Neural crest cell (in vitro differentiated cells): ENCODE data around the gene FKBP9. TPM values are rescaled to one million over a fixed set of nuclear protein-coding genes. Genes with fewer than 3 reads are reported as not detected.

Experiments
- DNase-seq: peaks from one replicate; pipeline ENCODE4 v3.0.0; 2021; ENCODE audit warnings: low read depth, mixed read lengths, low spot score
- H3K27ac Mint-ChIP-seq: one replicate; pipeline ENCODE4 v1.8.0; 2021; ENCODE audit warnings: mild to moderate bottlenecking, mixed read lengths; ENCODE audit not compliant: unreplicated experiment
- H3K27me3 Mint-ChIP-seq: 2 replicates; pipeline ENCODE4 v1.8.0; 2021; ENCODE audit warnings: low read depth, mild to moderate bottlenecking, mixed read lengths
- H3K36me3 Mint-ChIP-seq: 2 replicates; pipeline ENCODE4 v1.8.0; 2021; ENCODE audit warnings: low read depth, mild to moderate bottlenecking, mixed read lengths
- H3K4me1 Mint-ChIP-seq: 2 replicates; pipeline ENCODE4 v1.8.0; 2021; ENCODE audit warnings: mixed read lengths
- H3K4me3 Mint-ChIP-seq: one replicate; pipeline ENCODE4 v1.8.0; 2021; ENCODE audit warnings: mild to moderate bottlenecking, mixed read lengths
- H3K9me3 Mint-ChIP-seq: 2 replicates; pipeline ENCODE4 v1.8.0; 2021; ENCODE audit warnings: mixed read lengths
- total RNA-seq: library from RNA; stranded (reverse); gene quantifications from 2 replicates; pipeline ENCODE4 v1.2.1, GENCODE V29; 2021
- TF ChIP-seq, protein P1 (sequence below): fragments of 200-600 bp; sonication (generic); conservative IDR thresholded peaks from 2 replicates; pipeline ENCODE4 v1.5.0; 2021; ENCODE audit warnings: antibody characterized with exemption, mild to moderate bottlenecking

FKBP9 gene
- total RNA-seq, 1 donor from 2014 or later, result 85.6 TPM

DNA sequence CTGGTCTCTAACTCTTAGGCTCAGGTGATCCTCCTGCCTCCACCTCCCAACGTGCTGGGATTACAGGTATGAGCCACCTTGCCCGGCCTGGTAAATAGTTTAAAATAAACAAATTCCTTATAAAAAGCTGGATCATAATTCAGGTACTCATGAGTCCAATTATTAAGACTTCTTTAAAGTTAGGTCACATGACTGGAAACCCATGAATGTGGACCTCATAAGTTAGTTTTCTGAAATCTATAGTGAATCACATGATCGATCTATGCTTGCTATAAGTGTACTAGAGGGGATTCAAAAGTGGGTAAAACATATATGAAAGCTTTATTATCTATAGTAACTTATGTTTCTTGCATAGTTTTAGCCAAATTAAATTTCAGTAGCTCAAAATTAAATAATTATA lies 91.0 kb downstream of the FKBP9 start:
- H3K4me3 Mint-ChIP-seq, result no peak overlapping the region
- no peaks in the 10 kb centered on the region for H3K27me3 Mint-ChIP-seq
- DNase-seq, result no peak
- no peaks in the 10 kb centered on the region for H3K9me3 Mint-ChIP-seq
- H3K27ac Mint-ChIP-seq, result no peak overlapping the region
- TF ChIP-seq, protein P1, sequence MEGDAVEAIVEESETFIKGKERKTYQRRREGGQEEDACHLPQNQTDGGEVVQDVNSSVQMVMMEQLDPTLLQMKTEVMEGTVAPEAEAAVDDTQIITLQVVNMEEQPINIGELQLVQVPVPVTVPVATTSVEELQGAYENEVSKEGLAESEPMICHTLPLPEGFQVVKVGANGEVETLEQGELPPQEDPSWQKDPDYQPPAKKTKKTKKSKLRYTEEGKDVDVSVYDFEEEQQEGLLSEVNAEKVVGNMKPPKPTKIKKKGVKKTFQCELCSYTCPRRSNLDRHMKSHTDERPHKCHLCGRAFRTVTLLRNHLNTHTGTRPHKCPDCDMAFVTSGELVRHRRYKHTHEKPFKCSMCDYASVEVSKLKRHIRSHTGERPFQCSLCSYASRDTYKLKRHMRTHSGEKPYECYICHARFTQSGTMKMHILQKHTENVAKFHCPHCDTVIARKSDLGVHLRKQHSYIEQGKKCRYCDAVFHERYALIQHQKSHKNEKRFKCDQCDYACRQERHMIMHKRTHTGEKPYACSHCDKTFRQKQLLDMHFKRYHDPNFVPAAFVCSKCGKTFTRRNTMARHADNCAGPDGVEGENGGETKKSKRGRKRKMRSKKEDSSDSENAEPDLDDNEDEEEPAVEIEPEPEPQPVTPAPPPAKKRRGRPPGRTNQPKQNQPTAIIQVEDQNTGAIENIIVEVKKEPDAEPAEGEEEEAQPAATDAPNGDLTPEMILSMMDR, result no peak
- peaks cover 24% of the 10 kb centered on the region for H3K4me1 Mint-ChIP-seq
- no peaks in the 10 kb centered on the region for H3K36me3 Mint-ChIP-seq

DNA sequence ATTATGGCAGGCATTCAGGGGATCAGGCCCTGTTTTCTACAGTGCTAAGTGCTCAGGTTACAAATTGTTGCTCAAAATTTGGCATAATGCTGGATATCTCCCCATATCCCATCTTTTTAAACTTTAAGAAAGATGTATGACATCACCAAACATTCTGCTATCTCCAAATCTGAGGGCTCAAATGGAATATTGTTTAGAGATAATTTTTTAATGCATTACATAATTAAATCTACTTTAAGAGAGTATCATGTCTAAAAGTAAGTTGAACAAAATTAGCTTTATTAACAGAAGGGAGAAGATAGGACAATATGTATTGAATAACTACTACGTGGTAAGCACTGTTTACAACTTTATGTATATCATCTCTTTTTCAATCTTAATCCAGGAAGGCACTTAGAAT lies 91.5 kb downstream of the FKBP9 start:
- no peak overlapping the region for H3K27ac Mint-ChIP-seq
- no peaks in the 10 kb centered on the region for H3K36me3 Mint-ChIP-seq
- TF ChIP-seq, protein P1, result no peak

DNA sequence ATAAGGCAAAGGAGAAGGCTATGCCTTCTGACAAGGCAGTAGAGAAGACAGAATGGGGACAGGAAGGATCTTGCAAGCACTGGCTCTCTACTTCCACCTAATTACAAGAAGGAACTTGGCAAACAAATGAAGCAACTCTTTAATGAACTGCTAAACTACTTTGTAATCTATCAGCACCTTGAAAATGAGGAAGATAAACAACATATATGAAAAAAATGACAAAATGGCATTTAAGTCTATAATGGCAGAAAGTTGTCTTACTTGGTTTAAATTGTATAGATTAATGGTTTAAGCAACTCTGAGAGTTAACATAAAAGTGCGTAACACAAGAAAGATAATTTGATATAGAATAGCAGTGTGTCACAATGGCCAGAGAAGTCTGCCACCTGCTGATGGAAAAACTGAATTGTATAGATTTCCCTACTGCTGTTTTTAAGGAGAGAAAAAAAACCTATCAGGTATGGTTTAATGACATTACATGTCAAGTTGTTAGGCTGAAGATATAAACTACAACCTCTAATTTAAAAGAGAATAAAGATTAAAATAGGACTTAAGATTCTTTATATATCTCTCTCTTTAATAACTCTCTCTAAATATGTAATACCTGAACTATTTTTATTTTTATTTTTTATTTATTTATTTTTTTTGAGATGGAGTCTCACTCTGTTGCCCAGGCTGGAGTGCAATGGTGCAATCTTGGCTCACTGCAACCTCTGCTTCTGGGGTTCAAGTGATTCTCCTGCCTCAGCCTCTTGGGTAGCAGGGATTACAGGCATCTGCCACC lies 93.5 kb downstream of the FKBP9 start:
- Mint-ChIP-seq H3K9me3 (no peaks in the 10 kb centered on the region), H3K27me3 (no peaks in the 10 kb centered on the region), H3K4me3 (no peak overlapping the region), H3K4me1 (peaks cover 12% of the 10 kb centered on the region), H3K27ac (no peak overlapping the region), H3K36me3 (no peaks in the 10 kb centered on the region)
- TF ChIP-seq, protein P1, result peak; percentile 80
- DNase-seq, result no peak

More for the DNA sequence above, 91.5 kb downstream of the FKBP9 start:
- H3K27me3 Mint-ChIP-seq, result no peaks in the 10 kb centered on the region
- H3K4me3 Mint-ChIP-seq, result no peak overlapping the region
- H3K4me1 Mint-ChIP-seq, result peaks cover 19% of the 10 kb centered on the region
- H3K9me3 Mint-ChIP-seq, result no peaks in the 10 kb centered on the region
- no peak for DNase-seq

DNA sequence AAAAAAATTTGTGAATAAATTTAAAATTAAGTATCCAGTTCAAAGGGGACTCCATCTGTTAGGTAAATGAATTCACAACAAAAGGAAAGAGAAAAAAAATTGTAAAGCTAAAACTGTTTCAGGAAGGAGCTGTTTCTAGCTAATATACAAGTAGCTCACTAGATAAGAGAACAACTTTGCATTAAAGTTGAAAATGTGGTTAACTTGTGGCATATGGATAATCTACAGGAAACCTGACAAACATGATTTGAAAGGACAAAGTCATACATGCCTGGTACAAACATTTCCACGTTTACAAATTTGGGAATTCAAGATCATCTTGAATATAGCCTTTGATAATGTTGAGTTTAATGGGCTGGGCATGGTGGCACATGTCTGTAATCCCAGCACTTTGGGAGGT lies 96.5 kb downstream of the FKBP9 start:
- no peak overlapping the region for H3K27ac Mint-ChIP-seq
- peaks cover 15% of the 10 kb centered on the region for H3K4me1 Mint-ChIP-seq
- no peaks in the 10 kb centered on the region for H3K27me3 Mint-ChIP-seq
- DNase-seq, result no peak
- no peak overlapping the region for H3K4me3 Mint-ChIP-seq
- no peaks in the 10 kb centered on the region for H3K36me3 Mint-ChIP-seq
- no peaks in the 10 kb centered on the region for H3K9me3 Mint-ChIP-seq
- TF ChIP-seq, protein P1, result no peak

DNA sequence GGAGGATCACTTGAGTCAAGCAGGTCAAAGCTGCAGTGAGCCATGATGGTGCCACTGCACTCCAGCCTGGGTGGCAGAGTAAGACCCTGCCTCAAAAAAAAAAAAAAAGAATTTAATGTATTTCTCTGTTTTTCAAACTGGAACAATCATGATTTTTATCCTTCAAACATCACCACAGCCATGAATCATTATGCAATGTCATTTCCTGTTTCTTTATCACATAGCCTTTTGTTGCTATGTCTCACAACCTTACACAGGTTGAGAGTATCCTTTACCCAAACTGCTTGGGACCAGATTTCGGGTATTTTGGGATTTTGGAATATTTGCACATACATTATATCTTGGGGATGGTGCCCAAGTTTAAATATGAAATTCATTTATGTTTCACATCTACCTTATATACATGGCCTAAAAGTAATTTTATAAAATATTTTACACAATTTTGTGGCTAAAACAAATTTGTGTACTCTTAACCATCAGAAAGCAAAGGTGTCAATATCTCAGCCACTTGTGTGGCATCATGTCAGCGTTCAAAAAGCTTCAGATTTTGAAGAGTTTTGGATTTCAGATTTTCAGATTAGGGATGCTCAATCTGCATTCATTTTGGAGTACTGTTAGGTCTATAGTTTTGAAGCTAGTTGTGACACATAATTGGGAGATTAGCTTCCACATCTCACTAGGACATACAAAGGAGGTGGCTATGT lies 97.2 kb downstream of the FKBP9 start:
- Mint-ChIP-seq H3K4me1 (peaks cover 19% of the 10 kb centered on the region), H3K27me3 (no peaks in the 10 kb centered on the region), H3K9me3 (no peaks in the 10 kb centered on the region), H3K27ac (no peak overlapping the region), H3K4me3 (no peak overlapping the region), H3K36me3 (no peaks in the 10 kb centered on the region)
- no peak for DNase-seq
- TF ChIP-seq, protein P1, result no peak
